Activated CD4-positive, alpha-beta T cell treated with anti-CD3 and anti-CD28 coated beads, Interleukin-2, amount 10 ng/mL, durations not matched to agents 7 days and 5 days (primary cell): ENCODE measurements around the gene HNRNPLL. TPM values are rescaled to one million over a fixed set of nuclear protein-coding genes. Genes with fewer than 3 reads are reported as not detected.
"Not testable (repeated sequence)": the region's sequence is repeated elsewhere in the genome, so short reads cannot be mapped to it uniquely, and the experiment has no call there.

ENCODE experiments used
- CTCF ChIA-PET: fragments of 350-600 bp; sonication (Branson Sonifier 250); formaldehyde crosslinking; loops from one replicate; lab custom pipeline; 2021; ENCODE audit warnings: antibody characterized with exemption; lab: Charles Lee
- POLR2A ChIA-PET: fragments of 350-600 bp; sonication (Branson Sonifier 250); formaldehyde crosslinking; loops from one replicate; lab custom pipeline; 2021; ENCODE audit warnings: antibody characterized with exemption; lab: Charles Lee
- DNase-seq: peaks from one replicate; pipeline ENCODE4 v3.0.0-alpha.2; 2020
- H3K27ac Mint-ChIP-seq: one replicate; pipeline ENCODE4 v1.8.0; 2021; ENCODE audit warnings: mild to moderate bottlenecking, moderate library complexity, mixed read lengths
- H3K27me3 Mint-ChIP-seq: one replicate; pipeline ENCODE4 v1.8.0; 2021; ENCODE audit warnings: mixed read lengths
- H3K36me3 Mint-ChIP-seq: one replicate; pipeline ENCODE4 v1.8.0; 2021; ENCODE audit warnings: low read depth, mixed read lengths
- H3K4me1 Mint-ChIP-seq: one replicate; pipeline ENCODE4 v1.8.0; 2021; ENCODE audit warnings: mixed read lengths
- H3K4me3 Mint-ChIP-seq: one replicate; pipeline ENCODE4 v1.8.0; 2021; ENCODE audit warnings: mild to moderate bottlenecking, moderate library complexity, mixed read lengths
- H3K9me3 Mint-ChIP-seq: one replicate; pipeline ENCODE4 v1.8.0; 2021; ENCODE audit warnings: mixed read lengths
- total RNA-seq, 2 experiments: library from RNA; stranded (reverse); gene quantifications; one replicate each; pipeline ENCODE4 v1.2.3, GENCODE V29; 2021

Gene HNRNPLL
- total RNA-seq, result 10 to 100 TPM; 54.2 to 55.8 TPM

DNA sequence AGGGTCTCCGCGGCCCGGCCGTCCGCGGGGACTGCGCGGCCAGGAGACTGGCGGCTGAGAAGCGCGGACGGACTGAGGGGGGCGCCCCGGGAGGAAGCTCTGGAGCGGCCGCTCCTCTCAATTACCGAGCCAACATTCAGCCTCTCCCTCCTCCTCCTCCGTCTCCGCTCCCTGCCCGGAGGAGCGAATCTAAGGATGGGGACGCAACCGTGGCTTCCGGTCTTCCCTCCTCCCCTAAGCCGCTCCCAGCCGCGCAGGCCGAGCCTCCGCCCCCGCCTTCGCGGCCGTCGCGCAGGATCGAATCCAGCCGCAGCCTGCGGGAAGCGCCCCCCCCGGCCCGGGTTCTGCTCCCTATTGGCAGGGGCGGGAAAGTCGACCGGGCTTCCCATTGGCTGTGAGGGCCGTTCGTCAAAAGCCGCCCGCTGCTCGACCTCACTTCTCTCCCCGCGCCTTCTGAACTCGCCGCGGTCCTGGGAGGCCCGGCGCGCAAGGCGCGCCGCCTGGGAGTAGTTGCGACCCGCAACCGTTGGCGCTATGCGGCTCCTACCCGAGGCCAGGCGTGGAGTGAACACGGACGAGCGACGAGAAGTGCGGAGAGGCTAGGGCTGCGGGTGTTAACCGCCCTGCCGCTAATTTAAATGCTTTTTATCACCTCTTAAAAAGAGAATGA lies at the start of gene HNRNPLL:
HNRNPLL (minus strand) TSS at position 197 of the 670 bp plus-strand sequence. CDS start 302 bp downstream, outside the sequence.
- CTCF ChIA-PET, result interaction anchor here (0.6 to 6.0 kb wide), 29 partner anchors 12 to 144 kb away, joined by 3 to 61 read pairs (median 5); partner anchors contain the start of gene GALM
- Mint-ChIP-seq H3K4me1 (peaks cover 49% of the 10 kb centered on the region), H3K36me3 (peaks cover 6% of the 10 kb centered on the region)

DNA sequence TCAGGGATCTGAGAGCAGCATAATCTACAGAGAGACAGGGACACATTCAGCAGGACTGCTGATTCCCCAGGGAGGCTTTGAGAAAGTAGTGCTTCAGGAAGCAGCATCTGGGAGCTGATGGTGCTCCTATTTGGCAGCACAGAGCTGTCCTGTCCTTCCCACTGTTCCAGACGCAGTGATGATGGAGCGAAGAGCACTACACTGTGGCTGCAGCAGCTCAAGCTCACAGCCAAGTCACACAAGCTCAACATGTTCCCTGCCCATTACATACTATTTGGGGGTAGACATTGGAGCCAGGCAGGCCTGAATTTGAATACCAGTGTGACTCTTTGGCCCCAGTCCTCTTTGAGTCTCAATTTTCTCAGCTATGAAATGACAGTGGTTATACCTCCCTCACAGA lies 48.0 kb upstream of the HNRNPLL start:
- ChIA-PET POLR2A (no interaction called here), CTCF (interaction anchor here (1.2 to 3.3 kb wide), 4 partner anchors 11 to 47 kb away, joined by 3 to 13 read pairs (median 7); no protein-coding TSS in a partner anchor)
- H3K4me3 Mint-ChIP-seq, result no peak overlapping the region
- peaks cover 73% of the 10 kb centered on the region for H3K4me1 Mint-ChIP-seq
- no peak for DNase-seq
- H3K9me3 Mint-ChIP-seq, result peaks cover 22% of the 10 kb centered on the region
- peak overlapping the region; percentile 75 for H3K27ac Mint-ChIP-seq
- peaks cover 36% of the 10 kb centered on the region for H3K36me3 Mint-ChIP-seq
- H3K27me3 Mint-ChIP-seq, result no peaks in the 10 kb centered on the region

More for the DNA sequence above, at the start of gene HNRNPLL:
- DNase-seq, result peak; percentile 95
- Mint-ChIP-seq H3K27ac (peak within 1 kb of the TSS; percentile 95), H3K27me3 (no peaks in the 10 kb centered on the region), H3K4me3 (peak within 1 kb of the TSS; percentile 85), H3K9me3 (no peaks in the 10 kb centered on the region)
- POLR2A ChIA-PET, result interaction anchor here (0.6 to 3.4 kb wide), 4 partner anchors 61 to 148 kb away, joined by 3 to 16 read pairs (median 10); partner anchors contain the start of genes GALM and SRSF7

- Mint-ChIP-seq H3K36me3 (peaks cover 38% of the 10 kb centered on the region), H3K9me3 (peaks cover 22% of the 10 kb centered on the region), H3K4me3 (no peak overlapping the region), H3K27me3 (no peaks in the 10 kb centered on the region), H3K4me1 (peaks cover 75% of the 10 kb centered on the region), H3K27ac (peak overlapping the region; percentile 26)
- ChIA-PET POLR2A (no interaction called here), CTCF (interaction anchor here (0.6 to 3.3 kb wide), 8 partner anchors 8 to 121 kb away, joined by 3 to 13 read pairs (median 3); no protein-coding TSS in a partner anchor)
- DNase-seq, result no peak
Observed at GRCh38 chr2:38650012-38650411, 47.3 kb upstream of the HNRNPLL start.

DNA sequence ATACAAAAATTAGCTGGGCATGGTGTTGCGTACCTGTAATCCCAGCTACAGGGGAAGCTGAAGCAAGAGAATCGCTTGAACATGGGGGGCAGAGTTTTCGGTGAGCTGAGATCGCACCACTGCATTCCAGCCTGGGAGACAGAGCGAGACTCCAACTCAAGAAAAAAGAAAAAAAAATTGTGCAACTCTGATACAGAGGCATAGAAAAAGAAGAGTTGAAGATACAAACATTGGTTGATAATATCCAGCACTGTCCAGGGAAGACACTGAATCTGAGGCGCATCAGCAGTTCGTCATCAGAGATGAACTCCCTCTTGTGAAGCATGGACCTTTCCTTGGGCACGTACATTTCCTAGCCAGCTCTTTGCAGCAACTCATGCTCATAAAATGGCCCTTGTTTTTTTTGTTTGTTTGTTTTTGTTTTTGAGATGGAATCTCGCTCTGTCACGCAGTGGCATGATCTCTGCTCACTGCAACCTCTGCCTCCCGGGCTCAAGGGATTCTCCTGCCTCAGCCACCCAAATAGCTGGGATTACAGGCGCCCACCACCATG lies 46.5 kb upstream of the HNRNPLL start:
- H3K4me1 Mint-ChIP-seq, result peaks cover 74% of the 10 kb centered on the region
- CTCF ChIA-PET, result interaction anchor here (0.6 to 3.3 kb wide), 9 partner anchors 9 to 1383 kb away, joined by 3 to 13 read pairs (median 3); no protein-coding TSS in a partner anchor
- POLR2A ChIA-PET, result interaction anchor here (0.6 kb wide), 1 partner anchor 50 kb away, joined by 4 read pairs; no protein-coding TSS in a partner anchor

GRCh38 chr2:38648107-38648761 lies 45.5 kb upstream of the HNRNPLL start:
- Mint-ChIP-seq H3K4me3 (no peak overlapping the region), H3K36me3 (peaks cover 46% of the 10 kb centered on the region), H3K9me3 (peaks cover 22% of the 10 kb centered on the region), H3K27me3 (no peaks in the 10 kb centered on the region), H3K4me1 (peaks cover 72% of the 10 kb centered on the region), H3K27ac (peak overlapping the region; percentile 51)
- no peak for DNase-seq
- ChIA-PET POLR2A (no interaction called here), CTCF (interaction anchor here (1.0 to 3.3 kb wide), 5 partner anchors 10 to 44 kb away, joined by 3 to 13 read pairs (median 3); no protein-coding TSS in a partner anchor)

More for the DNA sequence above, 46.5 kb upstream of the HNRNPLL start:
- Mint-ChIP-seq H3K27me3 (no peaks in the 10 kb centered on the region), H3K9me3 (peaks cover 22% of the 10 kb centered on the region), H3K36me3 (peaks cover 41% of the 10 kb centered on the region), H3K4me3 (no peak overlapping the region), H3K27ac (no peak overlapping the region)
- no peak for DNase-seq

- CTCF ChIA-PET, result interaction anchor here (0.8 to 2.2 kb wide), 3 partner anchors 9 to 18 kb away, joined by 3 to 8 read pairs (median 4); no protein-coding TSS in a partner anchor
- peaks cover 15% of the 10 kb centered on the region for H3K9me3 Mint-ChIP-seq
- peaks cover 35% of the 10 kb centered on the region for H3K36me3 Mint-ChIP-seq
- H3K4me3 Mint-ChIP-seq, result peak overlapping the region; percentile 50
- H3K27me3 Mint-ChIP-seq, POLR2A ChIA-PET: not testable (repeated sequence)
- H3K4me1 Mint-ChIP-seq, result peaks cover 56% of the 10 kb centered on the region
- H3K27ac Mint-ChIP-seq, result peak overlapping the region; percentile 95
- DNase-seq, result peak; percentile 47
Observed at GRCh38 chr2:38643683-38644511, 41.2 kb upstream of the HNRNPLL start.

GRCh38 chr2:38643021-38643671 lies 40.4 kb upstream of the HNRNPLL start:
- peaks cover 27% of the 10 kb centered on the region for H3K36me3 Mint-ChIP-seq
- no peaks in the 10 kb centered on the region for H3K27me3 Mint-ChIP-seq
- peak overlapping the region; percentile 50 for H3K4me3 Mint-ChIP-seq
- ChIA-PET POLR2A (no interaction called here), CTCF (interaction anchor here (1.0 to 2.2 kb wide), 6 partner anchors 10 to 39 kb away, joined by 3 to 13 read pairs (median 6); partner anchors contain the start of gene GALM)
- H3K27ac Mint-ChIP-seq, result peak overlapping the region; percentile 95
- H3K4me1 Mint-ChIP-seq, result peaks cover 51% of the 10 kb centered on the region
- DNase-seq, result no peak
- H3K9me3 Mint-ChIP-seq, result peaks cover 8% of the 10 kb centered on the region

- CTCF ChIA-PET, result interaction anchor here (1.0 to 1.8 kb wide), 5 partner anchors 10 to 41 kb away, joined by 3 to 13 read pairs (median 5); partner anchors contain the start of gene GALM
Observed at GRCh38 chr2:38642373-38643017, 39.8 kb upstream of the HNRNPLL start.

GRCh38 chr2:38636069-38636468 lies 33.3 kb upstream of the HNRNPLL start:
- ChIA-PET CTCF (no interaction called here), POLR2A (no interaction called here)
- no peaks in the 10 kb centered on the region for H3K27me3 Mint-ChIP-seq
- peaks cover 32% of the 10 kb centered on the region for H3K4me1 Mint-ChIP-seq
- no peaks in the 10 kb centered on the region for H3K9me3 Mint-ChIP-seq
- no peak for DNase-seq
- no peak overlapping the region for H3K4me3 Mint-ChIP-seq
- no peak overlapping the region for H3K27ac Mint-ChIP-seq
- peaks cover 4% of the 10 kb centered on the region for H3K36me3 Mint-ChIP-seq

More at GRCh38 chr2:38642373-38643017, 39.8 kb upstream of the HNRNPLL start:
- Mint-ChIP-seq H3K27ac (peak overlapping the region; percentile 76), H3K36me3 (peaks cover 22% of the 10 kb centered on the region), H3K4me1 (peaks cover 48% of the 10 kb centered on the region)
- H3K9me3 Mint-ChIP-seq, DNase-seq, H3K27me3 Mint-ChIP-seq, H3K4me3 Mint-ChIP-seq, POLR2A ChIA-PET: not testable (repeated sequence)

DNA sequence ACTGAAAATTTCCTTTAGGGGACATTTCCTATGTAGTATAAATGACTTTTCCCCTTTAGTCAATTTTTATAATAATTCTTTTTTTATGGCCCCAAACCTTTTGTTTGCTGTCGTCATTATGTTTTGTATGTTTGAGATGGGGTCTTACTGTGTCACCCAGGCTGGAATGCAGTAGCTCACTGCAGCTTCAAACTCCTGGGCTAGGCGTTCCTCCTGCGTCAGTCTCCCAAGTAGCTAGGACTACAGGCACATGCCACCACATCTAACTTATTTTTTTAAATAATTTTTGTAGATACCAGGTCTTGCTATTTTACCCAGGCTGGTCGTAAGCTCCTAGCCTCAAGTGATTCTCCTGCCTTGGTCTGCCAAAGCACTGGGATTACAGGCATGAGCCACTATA lies 32.4 kb upstream of the HNRNPLL start:
- DNase-seq, result no peak
- POLR2A ChIA-PET, result interaction anchor here (0.7 kb wide), 1 partner anchor 22 kb away, joined by 6 read pairs; no protein-coding TSS in a partner anchor
- H3K27ac Mint-ChIP-seq, result no peak overlapping the region
- H3K4me1 Mint-ChIP-seq, result peaks cover 32% of the 10 kb centered on the region
- CTCF ChIA-PET, result interaction anchor here (0.7 to 1.5 kb wide), 4 partner anchors 9 to 54 kb away, joined by 3 to 6 read pairs (median 3); no protein-coding TSS in a partner anchor
- H3K9me3 Mint-ChIP-seq, result no peaks in the 10 kb centered on the region
- no peak overlapping the region for H3K4me3 Mint-ChIP-seq
- peaks cover 4% of the 10 kb centered on the region for H3K36me3 Mint-ChIP-seq
- H3K27me3 Mint-ChIP-seq, result no peaks in the 10 kb centered on the region

GRCh38 chr2:38634684-38635083 lies 32.0 kb upstream of the HNRNPLL start:
- Mint-ChIP-seq H3K4me3 (no peak overlapping the region), H3K4me1 (peaks cover 32% of the 10 kb centered on the region), H3K9me3 (peaks cover 2% of the 10 kb centered on the region), H3K27me3 (no peaks in the 10 kb centered on the region), H3K27ac (peak overlapping the region; percentile 55), H3K36me3 (peaks cover 4% of the 10 kb centered on the region)
- no peak for DNase-seq
- POLR2A ChIA-PET, result interaction anchor here (0.7 kb wide), 1 partner anchor 21 kb away, joined by 6 read pairs; no protein-coding TSS in a partner anchor
- CTCF ChIA-PET, result interaction anchor here (0.9 to 1.5 kb wide), 3 partner anchors 8 to 16 kb away, joined by 3 to 6 read pairs (median 3); no protein-coding TSS in a partner anchor
